NCI-H2107 treated with DMSO at 0.1 percent for 48 hours (cell line): ENCODE measurements around the gene CA7.

Experiments used
- DNase-seq: peaks from one replicate; lab custom pipeline; 2025; ENCODE audit not compliant: unreplicated experiment; lab: John Stamatoyannopoulos, UW

Gene CA7

GRCh38 chr16:66844342-66845079 lies at the start of gene CA7:
TSS of gene CA7 (plus strand) at chr16:66844414. CDS start at chr16:66844488, 74 bp downstream.
- no peak for DNase-seq

DNA sequence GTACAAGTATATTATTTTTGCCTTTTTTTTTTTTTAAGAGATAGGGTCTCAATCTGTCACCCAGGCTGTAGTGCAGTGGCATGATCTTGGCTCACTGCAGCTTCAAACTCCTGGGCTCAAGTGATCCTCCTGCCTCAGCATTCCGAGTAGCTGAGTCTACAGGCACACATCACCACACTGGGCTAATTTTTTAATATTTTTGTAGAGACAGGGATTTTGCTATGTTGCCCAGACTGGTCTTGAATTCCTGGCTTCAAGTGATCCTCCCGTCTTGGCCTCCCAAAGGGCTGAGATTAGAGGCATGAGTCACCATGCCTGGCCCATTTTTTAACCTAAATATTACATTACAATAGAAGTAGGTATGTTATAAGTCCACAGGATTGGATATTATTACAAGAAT lies 46.1 kb upstream of the CA7 start:
- no peak for DNase-seq

GRCh38 chr16:66800856-66801255 lies 43.4 kb upstream of the CA7 start:
- DNase-seq = no peak

DNA sequence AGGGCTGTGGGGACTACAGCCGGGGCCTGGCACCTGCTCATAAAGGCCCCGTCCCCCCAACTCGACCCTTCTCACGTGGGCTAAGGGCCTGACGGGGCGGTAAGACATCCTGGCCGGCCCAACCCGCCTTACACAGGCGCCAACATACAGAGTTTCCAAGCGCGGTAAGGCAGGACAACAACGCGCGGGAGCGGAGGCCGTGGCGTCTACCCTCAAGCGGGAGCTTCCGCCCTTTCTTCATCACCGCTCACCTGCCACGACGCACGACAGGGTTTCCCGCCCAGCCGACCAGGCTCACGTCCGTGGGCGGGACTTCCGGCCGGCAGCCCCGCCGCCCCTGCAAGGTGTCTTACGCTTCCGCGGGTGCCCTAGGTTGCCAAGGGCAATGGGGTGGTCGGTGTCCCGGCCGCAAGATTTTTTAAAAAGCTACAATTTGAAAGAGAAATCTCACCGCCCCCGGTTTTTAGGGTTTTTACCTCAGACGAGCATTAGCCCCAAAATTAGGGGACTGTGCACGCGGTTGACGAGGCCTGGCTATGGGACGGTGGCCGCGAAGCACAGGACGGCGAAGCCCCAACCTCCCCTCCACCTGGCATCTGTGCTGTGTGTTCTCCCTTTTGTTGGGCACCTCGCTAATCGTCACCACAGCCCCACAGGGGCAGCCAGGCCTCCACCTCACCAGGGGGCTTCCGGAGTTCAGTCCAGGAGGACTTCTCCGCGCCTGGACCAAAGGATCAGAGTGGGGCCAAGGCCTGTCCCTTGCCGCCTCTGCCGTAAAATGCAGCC lies 42.7 kb upstream of the CA7 start, which contains the start of gene TERB1:
Gene TERB1, minus strand, starts transcription at position 265 of the 786 bp plus-strand sequence. CDS start 4,786 bp downstream, outside the sequence.
- DNase-seq = no peak

GRCh38 chr16:66802159-66802558 lies 42.1 kb upstream of the CA7 start:
- no peak for DNase-seq

GRCh38 chr16:66809765-66810164 lies 34.4 kb upstream of the CA7 start:
- no peak for DNase-seq

DNA sequence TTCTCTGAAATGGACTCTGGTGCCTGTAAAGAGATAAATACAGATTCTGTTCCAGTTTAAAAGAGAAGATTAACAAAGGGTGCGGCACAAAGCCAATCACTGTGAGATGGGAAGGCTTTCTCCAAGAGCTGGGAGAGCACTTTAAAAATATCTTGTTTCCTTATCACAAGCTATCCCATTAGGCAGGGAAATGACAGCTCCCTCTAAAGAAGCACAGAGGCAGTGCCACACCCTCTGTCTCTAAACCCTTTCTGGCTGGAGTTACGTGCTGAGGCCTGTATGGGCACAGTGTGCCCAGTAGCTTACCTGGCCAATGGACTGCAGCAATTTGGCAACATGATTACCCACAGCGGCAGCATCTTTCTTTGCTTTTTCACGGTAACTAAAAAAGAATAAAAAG lies 33.8 kb upstream of the CA7 start:
- DNase-seq = no peak

- DNase-seq = no peak
Observed at GRCh38 chr16:66811043-66811442, 33.2 kb upstream of the CA7 start.

- no peak for DNase-seq
Observed at GRCh38 chr16:66814734-66815133, 29.5 kb upstream of the CA7 start.

- DNase-seq = no peak
Observed at GRCh38 chr16:66824006-66824405, 20.2 kb upstream of the CA7 start.

DNA sequence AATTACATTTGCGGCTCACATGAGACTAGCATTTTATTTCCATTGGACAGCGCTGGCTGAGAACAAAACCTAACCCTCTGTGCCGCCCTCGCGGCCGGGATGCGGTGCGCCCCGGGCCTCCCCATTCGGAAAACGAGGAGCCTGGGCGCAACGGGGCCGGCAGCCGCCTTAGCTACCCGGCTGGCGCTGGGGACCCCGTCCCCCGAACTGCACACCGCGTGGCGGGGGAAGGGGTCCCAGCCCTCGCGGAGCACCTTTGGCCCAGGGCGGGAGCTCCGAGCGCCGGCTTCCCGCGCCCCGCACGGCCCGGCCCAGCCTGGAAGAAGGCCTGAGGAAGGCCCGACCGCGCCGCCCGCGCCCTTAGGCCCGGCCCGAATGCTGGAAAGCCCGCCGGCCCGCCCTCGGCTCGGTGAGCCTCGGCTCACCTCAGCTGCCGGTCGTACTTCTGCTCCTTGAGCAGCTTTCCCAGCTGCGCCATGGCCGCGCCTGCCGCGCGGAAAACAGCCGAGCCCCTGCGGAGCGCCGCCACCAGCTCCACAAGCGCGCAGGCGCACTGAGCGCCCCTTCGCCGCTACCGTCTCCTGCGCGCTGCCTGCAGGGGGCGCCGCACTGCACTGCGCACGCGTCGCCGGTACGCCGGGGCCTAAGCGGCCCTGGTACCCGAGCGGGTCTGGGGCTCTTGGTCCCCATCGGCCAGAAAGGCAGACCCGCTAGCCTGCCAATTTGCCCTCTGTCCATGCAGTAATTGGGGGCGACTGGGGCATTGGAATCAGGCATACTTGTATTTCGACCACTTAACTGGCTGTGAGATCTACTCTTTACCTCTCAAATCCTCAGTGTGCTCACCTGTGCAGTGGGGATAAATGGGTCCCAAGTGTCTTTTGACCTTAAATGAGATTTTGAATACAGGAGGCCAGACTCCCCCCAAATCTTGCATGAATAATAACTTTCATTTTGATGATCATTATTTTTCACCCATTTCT lies 13.5 kb upstream of the CA7 start, which contains the start of gene NAE1:
Gene NAE1, minus strand, starts transcription at position 555 of the 983 bp plus-strand sequence. Its CDS starts 77 bp downstream, at position 478.
- DNase-seq = peak; percentile 74

- no peak for DNase-seq
Observed at GRCh38 chr16:66832190-66832589, 12.0 kb upstream of the CA7 start.

DNA sequence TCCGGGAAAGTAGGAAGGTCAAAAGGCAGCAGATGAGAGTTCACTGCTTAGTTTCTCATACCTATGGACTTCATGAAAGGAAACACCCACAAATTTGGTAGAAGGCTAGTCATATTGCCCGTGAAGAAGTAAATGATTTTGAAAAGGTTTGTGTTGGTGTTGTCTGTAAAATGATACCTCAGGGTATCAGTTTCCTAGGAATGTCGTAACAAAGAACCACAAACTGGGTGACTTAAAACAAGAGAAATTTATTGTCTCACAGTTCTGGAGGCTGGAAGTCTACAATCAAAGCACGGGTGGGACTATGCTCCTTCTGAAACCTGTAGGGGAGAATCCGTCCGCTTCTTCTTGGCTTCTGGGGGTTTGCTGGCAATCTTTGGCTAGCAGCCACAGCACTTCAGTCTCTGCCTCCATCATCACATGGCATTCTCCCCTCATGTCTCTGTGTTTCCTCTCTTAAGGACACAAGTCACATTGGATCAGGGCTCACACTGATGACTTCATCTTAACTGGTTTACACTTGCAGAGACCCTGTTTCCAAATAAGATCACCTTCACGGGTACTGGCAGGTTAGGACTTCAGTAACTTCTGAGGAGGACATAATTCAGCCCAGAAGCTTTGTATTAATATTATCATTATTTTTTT lies 11.4 kb upstream of the CA7 start:
- DNase-seq = peak; percentile 60

DNA sequence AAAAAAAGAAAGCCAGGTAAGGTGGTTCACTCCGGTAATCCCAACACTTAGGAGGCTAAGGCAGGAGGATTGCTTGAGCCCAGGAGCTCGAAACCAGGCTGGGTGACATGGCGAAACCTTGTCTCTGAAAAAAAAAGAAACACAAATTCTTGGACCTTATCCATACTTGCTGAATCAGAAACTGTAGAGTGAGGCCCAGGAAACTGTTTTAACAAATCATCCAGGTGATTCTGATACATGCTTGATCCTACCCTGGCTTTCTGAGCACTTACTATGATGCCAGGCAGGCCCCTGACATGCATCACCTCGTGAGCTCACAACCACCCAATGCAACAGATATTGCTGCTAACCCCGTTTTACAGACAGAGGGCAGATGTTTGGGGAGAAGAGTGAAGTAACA lies 9.5 kb upstream of the CA7 start:
- DNase-seq = no peak

GRCh38 chr16:66840883-66841282 lies 3.3 kb upstream of the CA7 start:
- DNase-seq = no peak

GRCh38 chr16:66841366-66841765 lies 2.8 kb upstream of the CA7 start:
- DNase-seq = no peak

DNA sequence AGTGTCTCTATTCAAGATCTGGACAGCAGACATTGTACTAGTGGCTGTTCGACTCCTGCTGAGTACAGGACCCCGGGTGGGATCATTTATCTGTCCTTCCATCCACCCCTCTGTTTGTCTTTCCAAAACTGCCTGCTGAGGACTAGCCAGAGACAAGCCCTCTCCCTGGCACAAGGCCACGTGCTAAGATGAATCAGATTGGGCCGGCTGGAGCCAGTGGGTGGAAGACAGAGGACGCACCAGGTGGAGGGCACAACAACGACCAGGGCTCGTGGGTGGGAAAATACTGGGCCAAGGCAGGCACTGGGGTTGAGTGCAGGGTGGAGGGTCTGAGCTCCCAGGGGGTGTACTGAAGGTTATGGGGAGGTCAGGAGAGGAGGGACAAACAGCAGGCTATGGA lies 1.4 kb upstream of the CA7 start:
- no peak for DNase-seq

- no peak for DNase-seq
Observed at GRCh38 chr16:66843191-66843590, 1.0 kb upstream of the CA7 start.

DNA sequence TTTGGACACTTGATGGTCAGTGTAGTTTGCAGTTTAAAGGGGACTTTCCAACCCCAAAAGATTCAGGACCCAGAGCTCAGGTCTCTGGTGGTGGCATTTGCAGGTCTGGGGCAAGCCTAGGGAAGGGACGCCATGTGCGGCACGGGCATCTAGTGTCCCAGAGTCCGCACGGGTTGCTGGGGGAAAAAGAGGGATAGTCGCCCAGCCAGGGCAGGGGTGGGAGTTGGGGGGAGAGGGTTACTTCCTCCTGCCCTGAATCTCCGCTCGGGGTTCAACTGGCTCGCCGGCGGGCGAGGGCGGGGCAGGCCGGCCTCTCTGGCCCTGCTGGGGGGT lies 239 bp upstream of the CA7 start:
- DNase-seq = no peak

DNA sequence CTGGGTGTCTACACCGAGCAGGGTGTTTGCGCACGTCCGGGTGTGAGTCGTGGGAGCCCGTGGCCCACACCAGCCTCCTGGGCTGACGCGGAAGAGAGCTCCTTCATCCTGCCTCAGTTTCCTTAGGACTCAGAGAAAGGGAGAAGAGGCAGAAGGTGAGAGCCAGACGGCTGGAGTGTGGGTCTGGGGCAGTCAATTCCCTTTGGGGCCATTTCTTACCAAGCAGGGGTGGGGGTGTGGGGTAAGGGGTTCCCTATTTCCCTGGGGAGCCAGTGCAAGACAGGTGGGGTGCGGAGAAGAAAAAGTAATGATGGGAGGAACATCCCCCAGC lies 831 bp downstream of the CA7 start:
- DNase-seq = no peak

DNA sequence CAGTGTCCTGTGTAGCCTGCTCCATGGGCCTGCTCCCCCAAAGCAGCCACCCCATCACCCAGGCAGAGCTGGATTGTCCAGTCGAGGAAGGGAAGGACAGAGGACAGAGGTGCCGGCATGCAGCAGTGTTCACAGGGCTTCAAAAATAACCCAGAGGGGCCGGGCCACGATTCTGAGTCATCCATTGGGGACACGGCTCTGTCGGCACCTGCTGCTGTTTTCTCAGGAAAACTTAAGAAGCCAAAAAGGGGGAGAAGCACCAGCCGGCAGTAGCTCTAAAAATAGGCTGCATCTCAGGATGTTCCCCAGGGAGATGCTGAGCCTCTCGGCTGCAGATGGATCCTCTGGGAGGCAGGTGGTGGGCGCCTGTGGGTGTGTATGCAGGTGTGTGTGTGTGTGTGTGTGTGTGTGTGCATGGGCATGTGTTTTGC lies 1.6 kb downstream of the CA7 start:
- DNase-seq = peak; percentile 84
